ENCODE results near the gene ZNF276. TPM values are rescaled to one million over a fixed set of nuclear protein-coding genes. Genes with fewer than 3 reads are reported as not detected.

Gene ZNF276
- total RNA-seq, 1 donor from 2014 or later, result 28.0 TPM

GRCh38 chr16:89717688-89718505 is 3.4 kb upstream of the ZNF276 start:
- no peaks in the 10 kb centered on the region for H3K27me3 Mint-ChIP-seq
- no peaks in the 10 kb centered on the region for H3K9me3 Mint-ChIP-seq
- DNase-seq (ENCODE audit: extremely low spot score, unreplicated experiment), result no peak
- H3K4me1 Mint-ChIP-seq (ENCODE audit: unreplicated experiment), result peaks cover 17% of the 10 kb centered on the region
- TF ChIP-seq, protein P1, sequence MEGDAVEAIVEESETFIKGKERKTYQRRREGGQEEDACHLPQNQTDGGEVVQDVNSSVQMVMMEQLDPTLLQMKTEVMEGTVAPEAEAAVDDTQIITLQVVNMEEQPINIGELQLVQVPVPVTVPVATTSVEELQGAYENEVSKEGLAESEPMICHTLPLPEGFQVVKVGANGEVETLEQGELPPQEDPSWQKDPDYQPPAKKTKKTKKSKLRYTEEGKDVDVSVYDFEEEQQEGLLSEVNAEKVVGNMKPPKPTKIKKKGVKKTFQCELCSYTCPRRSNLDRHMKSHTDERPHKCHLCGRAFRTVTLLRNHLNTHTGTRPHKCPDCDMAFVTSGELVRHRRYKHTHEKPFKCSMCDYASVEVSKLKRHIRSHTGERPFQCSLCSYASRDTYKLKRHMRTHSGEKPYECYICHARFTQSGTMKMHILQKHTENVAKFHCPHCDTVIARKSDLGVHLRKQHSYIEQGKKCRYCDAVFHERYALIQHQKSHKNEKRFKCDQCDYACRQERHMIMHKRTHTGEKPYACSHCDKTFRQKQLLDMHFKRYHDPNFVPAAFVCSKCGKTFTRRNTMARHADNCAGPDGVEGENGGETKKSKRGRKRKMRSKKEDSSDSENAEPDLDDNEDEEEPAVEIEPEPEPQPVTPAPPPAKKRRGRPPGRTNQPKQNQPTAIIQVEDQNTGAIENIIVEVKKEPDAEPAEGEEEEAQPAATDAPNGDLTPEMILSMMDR (conservative IDR thresholded peaks at IDR 0.05), result no peak
- peaks cover 6% of the 10 kb centered on the region for H3K36me3 Mint-ChIP-seq
- peak overlapping the region; percentile 83 for H3K27ac Mint-ChIP-seq
- H3K4me3 Mint-ChIP-seq, result peak overlapping the region; percentile 62

DNA sequence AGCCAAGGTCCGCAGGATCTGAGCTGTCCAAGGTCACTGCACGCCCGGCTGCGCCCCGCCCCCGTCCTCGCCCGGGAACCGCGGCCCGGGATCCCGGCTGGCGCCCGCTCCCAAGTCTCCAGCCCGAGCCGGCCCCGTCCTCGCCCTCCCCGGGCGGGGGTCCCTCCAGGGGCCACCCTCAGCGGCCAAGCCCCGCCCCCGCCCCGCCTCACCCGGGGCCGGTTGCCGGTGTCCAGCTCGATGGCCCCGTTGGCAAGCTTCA is 855 bp upstream of the ZNF276 start:
- H3K4me3 Mint-ChIP-seq, result peak overlapping the region; percentile 91
- H3K9me3 Mint-ChIP-seq, result no peaks in the 10 kb centered on the region
- no peak for DNase-seq (ENCODE audit: extremely low spot score, unreplicated experiment)
- peaks cover 18% of the 10 kb centered on the region for H3K4me1 Mint-ChIP-seq (ENCODE audit: unreplicated experiment)
- H3K27me3 Mint-ChIP-seq, result no peaks in the 10 kb centered on the region
- TF ChIP-seq, protein P1 (conservative IDR thresholded peaks at IDR 0.05), result no peak
- H3K36me3 Mint-ChIP-seq, result peaks cover 4% of the 10 kb centered on the region
- peak overlapping the region; percentile 94 for H3K27ac Mint-ChIP-seq

- no peak overlapping the region for H3K27ac Mint-ChIP-seq
- H3K27me3 Mint-ChIP-seq, result no peaks in the 10 kb centered on the region
- H3K4me1 Mint-ChIP-seq (ENCODE audit: unreplicated experiment), result peaks cover 18% of the 10 kb centered on the region
- H3K36me3 Mint-ChIP-seq, result peaks cover 4% of the 10 kb centered on the region
- peak overlapping the region; percentile 79 for H3K4me3 Mint-ChIP-seq
- no peaks in the 10 kb centered on the region for H3K9me3 Mint-ChIP-seq
- TF ChIP-seq, protein P1 (conservative IDR thresholded peaks at IDR 0.05), result no peak
- no peak for DNase-seq (ENCODE audit: extremely low spot score, unreplicated experiment)
These were observed 432 bp downstream of the ZNF276 start for GRCh38 chr16:89721546-89722391.

- no peak for DNase-seq (ENCODE audit: extremely low spot score, unreplicated experiment)
- H3K4me3 Mint-ChIP-seq, result peak overlapping the region; percentile 79
- H3K27me3 Mint-ChIP-seq, result no peaks in the 10 kb centered on the region
- peaks cover 7% of the 10 kb centered on the region for H3K36me3 Mint-ChIP-seq
- TF ChIP-seq, protein P1 (conservative IDR thresholded peaks at IDR 0.05), result no peak
- peaks cover 18% of the 10 kb centered on the region for H3K4me1 Mint-ChIP-seq (ENCODE audit: unreplicated experiment)
- H3K27ac Mint-ChIP-seq, result peak overlapping the region; percentile 69
- no peaks in the 10 kb centered on the region for H3K9me3 Mint-ChIP-seq
These were observed 1.3 kb downstream of the ZNF276 start for GRCh38 chr16:89722392-89723278.

Measured in type B pancreatic cell (in vitro differentiated cells).